Activated naive CD4-positive, alpha-beta T cell treated with anti-CD3 and anti-CD28 coated beads, Interleukin-2, amount 10 ng/mL, durations not matched to agents 7 days and 5 days (primary cell): ENCODE measurements around the gene TENM4.
"Not testable (repeated sequence)": the region's sequence is repeated elsewhere in the genome, so short reads cannot be mapped to it uniquely, and the experiment has no call there.

Experiments
- CTCF ChIA-PET: fragments of 350-600 bp; sonication (Branson Sonifier 250); formaldehyde crosslinking; loops from one replicate; lab custom pipeline; 2021; ENCODE audit warnings: antibody characterized with exemption; lab: Charles Lee
- DNase-seq: peaks from one replicate; pipeline ENCODE4 v3.0.0-alpha.2; 2020
- H3K27ac Mint-ChIP-seq: one replicate; pipeline ENCODE4 v1.8.0; 2021; ENCODE audit warnings: mild to moderate bottlenecking, moderate library complexity, mixed read lengths
- H3K27me3 Mint-ChIP-seq: one replicate; pipeline ENCODE4 v1.8.0; 2021; ENCODE audit warnings: mild to moderate bottlenecking, mixed read lengths
- H3K36me3 Mint-ChIP-seq: one replicate; pipeline ENCODE4 v1.8.0; 2021; ENCODE audit warnings: mixed read lengths
- H3K4me1 Mint-ChIP-seq: one replicate; pipeline ENCODE4 v1.8.0; 2021; ENCODE audit warnings: mixed read lengths
- H3K4me3 Mint-ChIP-seq: one replicate; pipeline ENCODE4 v1.8.0; 2021; ENCODE audit warnings: mild to moderate bottlenecking, moderate library complexity, mixed read lengths
- H3K9me3 Mint-ChIP-seq: one replicate; pipeline ENCODE4 v1.8.0; 2021; ENCODE audit warnings: mixed read lengths

The TENM4 gene

DNA sequence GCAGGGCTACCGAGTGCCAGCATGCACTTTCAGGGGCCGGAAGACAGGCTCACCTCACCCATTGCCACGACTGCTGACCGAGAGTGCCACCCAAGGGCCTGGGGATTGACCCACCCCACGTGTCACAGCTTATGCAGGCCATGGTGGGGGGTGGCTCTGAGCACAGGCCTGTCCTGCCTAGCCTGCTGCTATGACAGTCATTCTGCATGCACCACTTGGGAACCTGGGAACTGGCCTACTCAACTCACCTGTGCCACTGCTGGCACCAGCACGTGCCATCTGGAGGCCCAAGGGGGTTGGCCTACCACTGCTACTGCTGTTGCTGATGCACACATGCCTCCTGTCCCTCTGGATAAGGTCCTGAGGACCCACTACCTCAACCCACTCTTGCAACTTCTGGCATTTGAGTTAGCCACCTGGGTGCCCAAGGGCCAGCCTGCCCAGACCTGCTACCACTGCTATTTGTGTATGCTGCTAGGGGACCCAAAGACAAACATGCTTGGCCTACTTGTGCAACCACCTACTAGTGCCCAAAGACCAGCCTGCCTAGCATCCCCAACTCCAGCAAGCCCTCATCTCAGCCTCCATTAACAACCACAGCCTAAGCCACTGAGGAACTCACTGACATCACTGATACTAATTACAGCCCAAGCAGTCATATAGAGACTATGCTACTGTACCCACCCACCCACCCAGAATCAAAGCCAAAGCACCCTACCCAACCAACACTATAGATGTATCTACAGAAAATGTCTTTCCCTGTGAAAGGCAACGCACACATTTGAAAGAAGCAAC is 807.1 kb downstream of the TENM4 start:
- Mint-ChIP-seq H3K9me3 (peaks cover 11% of the 10 kb centered on the region), H3K4me3 (no peak overlapping the region), H3K27ac (no peak overlapping the region), H3K4me1 (peaks cover 6% of the 10 kb centered on the region), H3K36me3 (no peaks in the 10 kb centered on the region), H3K27me3 (no peaks in the 10 kb centered on the region)
- DNase-seq: no peak
- CTCF ChIA-PET: interaction anchor here (0.8 kb wide), 1 partner anchor 12 kb away, joined by 3 read pairs; no protein-coding TSS in a partner anchor

DNA sequence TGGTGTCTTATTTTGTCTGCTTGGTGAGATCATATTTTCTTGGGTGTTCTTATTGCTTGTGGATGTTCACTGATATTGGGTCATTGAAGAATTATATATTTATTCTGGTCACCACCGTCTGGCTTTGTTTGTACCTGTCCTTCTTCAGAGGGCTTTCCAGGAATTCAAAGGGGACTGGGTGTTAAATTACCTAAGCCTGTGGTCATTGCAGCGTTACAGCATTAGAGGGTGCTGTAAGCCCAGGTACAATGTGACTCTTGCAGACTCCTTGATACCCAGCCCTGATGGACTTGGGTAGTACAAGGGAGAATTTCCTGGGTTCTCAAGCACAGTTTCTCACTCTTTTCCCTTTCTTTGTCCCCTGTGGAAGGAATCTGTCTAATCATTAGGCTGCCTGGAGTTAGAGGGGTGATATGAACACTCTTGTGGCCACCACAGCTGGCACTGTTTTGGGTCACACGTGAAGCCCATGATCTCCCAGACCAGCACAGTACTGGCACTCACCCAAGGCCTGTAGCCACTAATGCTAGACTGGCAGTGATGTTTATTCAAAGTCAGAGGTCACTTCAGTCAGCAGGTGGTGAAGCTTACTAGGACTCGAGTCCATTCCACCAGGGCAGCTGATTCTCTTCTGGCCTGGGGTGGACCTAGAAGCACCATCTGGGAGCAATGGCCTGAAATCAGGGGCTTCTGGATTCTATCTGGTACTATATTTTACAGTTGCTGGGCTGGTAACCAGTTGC is 810.1 kb downstream of the TENM4 start:
- H3K4me3 Mint-ChIP-seq: no peak overlapping the region
- H3K9me3 Mint-ChIP-seq: peaks cover 11% of the 10 kb centered on the region
- no peaks in the 10 kb centered on the region for H3K36me3 Mint-ChIP-seq
- no peak for DNase-seq
- H3K4me1 Mint-ChIP-seq: peaks cover under 1% of the 10 kb centered on the region
- CTCF ChIA-PET: interaction anchor here (1.0 kb wide), 1 partner anchor 15 kb away, joined by 3 read pairs; no protein-coding TSS in a partner anchor
- no peaks in the 10 kb centered on the region for H3K27me3 Mint-ChIP-seq
- no peak overlapping the region for H3K27ac Mint-ChIP-seq

DNA sequence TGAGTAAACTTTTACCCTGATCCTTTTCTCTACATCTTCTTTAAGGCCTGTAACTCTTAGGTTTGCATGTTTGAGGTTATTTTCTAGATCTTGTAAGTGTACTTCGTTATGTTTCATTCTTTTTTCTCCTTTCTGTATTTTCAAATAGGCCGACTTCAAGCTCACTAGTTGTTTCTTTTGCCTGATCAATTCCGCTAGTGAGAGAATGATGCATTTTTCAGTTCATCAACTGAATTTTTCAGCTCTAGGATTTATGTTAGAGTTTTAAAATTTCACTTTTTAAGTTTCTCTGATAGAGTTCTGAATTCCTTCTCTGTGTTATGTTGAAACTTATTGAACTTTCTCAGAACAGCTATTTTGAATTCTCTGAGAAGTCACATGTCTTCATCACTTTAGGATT is 810.7 kb downstream of the TENM4 start:
- H3K4me1 Mint-ChIP-seq: no peaks in the 10 kb centered on the region
- CTCF ChIA-PET: interaction anchor here (1.0 kb wide), 1 partner anchor 15 kb away, joined by 3 read pairs; no protein-coding TSS in a partner anchor
- no peak for DNase-seq
- H3K27me3 Mint-ChIP-seq: no peaks in the 10 kb centered on the region
- H3K4me3 Mint-ChIP-seq: no peak overlapping the region
- H3K36me3 Mint-ChIP-seq: no peaks in the 10 kb centered on the region
- H3K27ac Mint-ChIP-seq: no peak overlapping the region
- H3K9me3 Mint-ChIP-seq: peaks cover 11% of the 10 kb centered on the region

- CTCF ChIA-PET: no interaction called here
- H3K4me3 Mint-ChIP-seq: no peak overlapping the region
- H3K36me3 Mint-ChIP-seq: no peaks in the 10 kb centered on the region
- H3K9me3 Mint-ChIP-seq: peaks cover 13% of the 10 kb centered on the region
- peaks cover 4% of the 10 kb centered on the region for H3K27me3 Mint-ChIP-seq
- no peaks in the 10 kb centered on the region for H3K4me1 Mint-ChIP-seq
- no peak overlapping the region for H3K27ac Mint-ChIP-seq
- no peak for DNase-seq
These were observed 818.2 kb downstream of the TENM4 start for GRCh38 chr11:78622666-78623065.

DNA sequence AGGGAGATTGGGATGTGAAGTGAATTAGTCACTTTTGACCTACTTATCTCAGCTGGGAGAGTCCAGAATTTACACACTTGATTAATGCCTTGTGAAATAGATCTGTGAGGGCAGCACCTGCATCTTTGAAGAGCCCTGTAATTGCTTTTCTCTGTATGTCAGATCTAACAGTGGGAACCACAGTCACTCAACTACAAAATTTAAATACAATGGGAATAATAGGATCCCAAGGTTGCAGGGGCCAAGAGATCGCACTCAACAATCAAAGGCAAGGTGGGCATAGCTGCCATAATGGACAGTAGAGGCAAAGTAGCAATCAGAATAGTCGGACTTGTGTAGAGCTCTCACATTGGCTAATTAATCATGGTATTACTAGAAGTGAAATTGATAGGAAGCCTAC is 820.7 kb downstream of the TENM4 start:
- H3K36me3 Mint-ChIP-seq: no peaks in the 10 kb centered on the region
- H3K4me1 Mint-ChIP-seq: no peaks in the 10 kb centered on the region
- CTCF ChIA-PET: no interaction called here
- H3K9me3 Mint-ChIP-seq: peaks cover 13% of the 10 kb centered on the region
- H3K4me3 Mint-ChIP-seq: no peak overlapping the region
- no peak overlapping the region for H3K27ac Mint-ChIP-seq
- no peak for DNase-seq
- peaks cover 8% of the 10 kb centered on the region for H3K27me3 Mint-ChIP-seq

GRCh38 chr11:78615724-78616123 is 825.1 kb downstream of the TENM4 start:
- CTCF ChIA-PET: no interaction called here
- peaks cover 7% of the 10 kb centered on the region for H3K27me3 Mint-ChIP-seq
- H3K9me3 Mint-ChIP-seq: peaks cover 10% of the 10 kb centered on the region
- H3K4me1 Mint-ChIP-seq: no peaks in the 10 kb centered on the region
- no peak overlapping the region for H3K27ac Mint-ChIP-seq
- H3K4me3 Mint-ChIP-seq: no peak overlapping the region
- DNase-seq: no peak
- no peaks in the 10 kb centered on the region for H3K36me3 Mint-ChIP-seq

- no peaks in the 10 kb centered on the region for H3K9me3 Mint-ChIP-seq
- CTCF ChIA-PET: no interaction called here
These were observed 827.4 kb downstream of the TENM4 start for GRCh38 chr11:78613378-78613813.

DNA sequence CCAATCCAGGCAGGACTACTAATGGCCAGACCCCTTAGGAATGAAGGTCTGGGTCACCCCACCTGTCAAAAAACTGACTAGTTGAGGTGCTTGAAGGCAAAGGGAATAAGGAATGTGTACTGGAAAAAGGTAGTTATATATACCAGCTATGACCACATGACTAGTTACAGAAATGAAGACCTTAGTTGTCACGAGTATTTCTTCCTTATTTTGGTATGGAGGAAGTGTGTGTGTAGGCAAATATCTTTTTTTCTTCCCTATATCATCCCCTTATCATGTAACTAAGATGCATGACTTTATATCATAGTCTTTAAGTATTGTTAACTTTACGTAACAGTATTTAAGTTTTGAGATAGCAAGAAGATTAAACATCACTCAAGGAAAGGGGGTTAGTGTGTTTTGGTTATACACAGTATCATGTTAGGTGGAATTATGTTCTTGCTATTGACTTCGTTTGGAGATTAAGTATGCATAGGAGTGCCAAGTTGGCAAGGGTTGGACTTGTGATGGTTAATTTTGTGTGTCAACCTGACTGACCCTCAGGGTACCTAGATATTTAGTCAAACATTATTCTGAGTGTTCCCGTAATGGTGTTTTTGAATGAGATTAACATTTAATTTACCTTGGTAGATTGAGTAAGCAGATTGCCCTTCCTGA is 828.0 kb downstream of the TENM4 start:
- no peaks in the 10 kb centered on the region for H3K4me1 Mint-ChIP-seq
- CTCF ChIA-PET: no interaction called here
- no peak overlapping the region for H3K4me3 Mint-ChIP-seq
- no peaks in the 10 kb centered on the region for H3K9me3 Mint-ChIP-seq
- H3K27me3 Mint-ChIP-seq: peaks cover 7% of the 10 kb centered on the region
- no peaks in the 10 kb centered on the region for H3K36me3 Mint-ChIP-seq
- H3K27ac Mint-ChIP-seq: no peak overlapping the region
- no peak for DNase-seq

More at GRCh38 chr11:78613378-78613813, 827.4 kb downstream of the TENM4 start:
- H3K4me1 Mint-ChIP-seq: no peaks in the 10 kb centered on the region
- peaks cover 7% of the 10 kb centered on the region for H3K27me3 Mint-ChIP-seq
- no peak overlapping the region for H3K27ac Mint-ChIP-seq
- no peak overlapping the region for H3K4me3 Mint-ChIP-seq
- DNase-seq: no peak
- H3K36me3 Mint-ChIP-seq: no peaks in the 10 kb centered on the region

- H3K27ac Mint-ChIP-seq, H3K4me3 Mint-ChIP-seq, H3K9me3 Mint-ChIP-seq, H3K27me3 Mint-ChIP-seq, H3K4me1 Mint-ChIP-seq, CTCF ChIA-PET, DNase-seq, H3K36me3 Mint-ChIP-seq: not testable (repeated sequence)
These were observed 831.5 kb downstream of the TENM4 start for GRCh38 chr11:78609321-78609720.

DNA sequence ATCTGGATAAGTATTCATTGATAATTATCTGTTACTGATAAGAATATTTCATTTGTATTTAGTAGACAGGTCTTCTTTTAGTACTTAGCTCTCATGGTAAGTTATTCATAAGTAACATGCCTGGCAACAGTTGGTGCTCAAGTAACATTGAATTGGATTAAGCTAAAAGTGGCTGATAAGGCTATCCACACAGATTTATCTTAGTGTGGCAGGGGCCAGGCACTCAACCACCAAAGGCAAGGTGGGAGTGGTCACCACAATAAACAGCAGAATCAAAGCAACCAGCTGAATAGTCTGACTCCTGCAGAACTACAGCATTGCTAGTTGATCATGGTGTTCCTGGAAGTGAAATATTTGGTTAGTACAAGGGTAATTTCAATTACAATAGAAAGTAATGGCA is 833.1 kb downstream of the TENM4 start:
- Mint-ChIP-seq H3K36me3 (no peaks in the 10 kb centered on the region), H3K27ac (no peak overlapping the region)

DNA sequence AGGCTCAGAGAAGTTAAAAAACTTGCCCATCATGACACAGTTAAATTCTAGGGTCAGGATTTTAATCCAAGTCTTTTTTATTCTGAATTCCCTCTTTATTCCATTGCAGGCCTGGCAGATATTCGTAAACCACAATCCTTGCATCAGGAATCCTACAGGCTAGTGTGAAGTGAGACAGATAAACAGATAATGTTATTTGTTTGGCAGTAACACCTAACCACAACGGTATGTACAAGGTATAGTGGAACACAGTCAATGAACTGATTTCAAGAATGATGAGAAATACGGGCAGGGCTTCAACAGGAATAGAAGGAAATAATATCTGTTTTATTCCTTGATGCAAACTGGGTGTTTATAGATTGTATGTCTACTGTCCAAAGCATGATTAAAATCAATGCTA is 834.2 kb downstream of the TENM4 start:
- H3K36me3 Mint-ChIP-seq: no peaks in the 10 kb centered on the region

More for the DNA sequence above, 833.1 kb downstream of the TENM4 start:
- peaks cover 5% of the 10 kb centered on the region for H3K27me3 Mint-ChIP-seq
- no peaks in the 10 kb centered on the region for H3K4me1 Mint-ChIP-seq
- no peaks in the 10 kb centered on the region for H3K9me3 Mint-ChIP-seq
- DNase-seq: no peak
- no peak overlapping the region for H3K4me3 Mint-ChIP-seq
- CTCF ChIA-PET: interaction anchor here (0.8 kb wide), 1 partner anchor 14 kb away, joined by 3 read pairs; no protein-coding TSS in a partner anchor

DNA sequence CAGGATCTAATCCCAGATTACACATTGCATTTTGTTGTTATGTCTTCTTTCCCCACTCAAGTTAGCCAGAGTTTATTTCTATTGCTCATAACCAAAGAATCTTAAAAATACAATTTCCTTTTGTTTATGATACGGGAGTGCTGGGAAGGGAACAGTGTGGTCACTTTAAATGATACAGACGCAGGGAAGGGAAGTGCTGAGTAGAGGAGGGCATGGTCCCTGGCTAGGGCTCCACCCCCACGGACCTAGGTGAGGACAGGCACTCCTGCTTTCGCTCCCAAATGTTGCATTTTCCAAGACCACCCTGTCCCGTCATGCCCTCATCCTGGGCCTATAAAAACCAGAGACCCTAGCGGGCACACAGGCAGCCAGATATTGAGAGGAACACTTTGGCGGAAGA is 835.5 kb downstream of the TENM4 start:
- no peaks in the 10 kb centered on the region for H3K9me3 Mint-ChIP-seq
- peaks cover 12% of the 10 kb centered on the region for H3K27me3 Mint-ChIP-seq
- CTCF ChIA-PET: no interaction called here
- H3K4me1 Mint-ChIP-seq: no peaks in the 10 kb centered on the region
- H3K27ac Mint-ChIP-seq: no peak overlapping the region
- H3K4me3 Mint-ChIP-seq: no peak overlapping the region
- H3K36me3 Mint-ChIP-seq: no peaks in the 10 kb centered on the region
- no peak for DNase-seq

More for the DNA sequence above, 834.2 kb downstream of the TENM4 start:
- DNase-seq: no peak
- CTCF ChIA-PET: no interaction called here
- Mint-ChIP-seq H3K27me3 (peaks cover 7% of the 10 kb centered on the region), H3K27ac (no peak overlapping the region), H3K4me1 (no peaks in the 10 kb centered on the region), H3K9me3 (no peaks in the 10 kb centered on the region), H3K4me3 (no peak overlapping the region)

DNA sequence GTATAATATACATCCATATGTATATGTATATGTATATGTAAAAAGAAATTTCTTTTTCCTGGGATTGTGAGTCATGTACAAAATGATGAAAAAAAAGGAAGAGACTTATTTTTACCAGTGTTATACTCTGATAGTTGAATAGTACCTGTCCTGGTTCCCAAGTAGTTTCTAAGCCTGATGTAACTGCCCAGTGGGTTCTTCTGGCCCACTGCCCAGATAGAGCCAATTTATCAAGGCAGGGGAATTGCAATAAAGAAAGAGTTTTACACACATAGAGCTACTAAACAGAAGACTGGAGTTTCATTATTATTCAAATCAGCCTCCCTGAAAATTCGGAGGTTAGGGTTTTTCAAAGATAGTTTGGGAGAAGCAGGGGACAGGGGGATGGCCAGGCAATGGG is 837.0 kb downstream of the TENM4 start:
- H3K36me3 Mint-ChIP-seq: no peaks in the 10 kb centered on the region
- CTCF ChIA-PET: no interaction called here
- no peaks in the 10 kb centered on the region for H3K9me3 Mint-ChIP-seq
- H3K4me3 Mint-ChIP-seq: no peak overlapping the region
- peaks cover 20% of the 10 kb centered on the region for H3K27me3 Mint-ChIP-seq
- no peaks in the 10 kb centered on the region for H3K4me1 Mint-ChIP-seq
- no peak for DNase-seq
- H3K27ac Mint-ChIP-seq: no peak overlapping the region
